HL-60 (cell line): Measurements from ENCODE around the gene ANKRD23.

Experiments used
- CTCF ChIP-seq: IDR thresholded peaks from one replicate; pipeline ENCODE4 v1.5.1; 2011; ENCODE audit warnings: low read length, control low read depth, inconsistent platforms; ENCODE audit not compliant: insufficient read depth
- POLR2AphosphoS5 ChIP-seq: IDR thresholded peaks from 2 replicates; pipeline ENCODE4 v1.6.1; 2012; ENCODE audit warnings: low read depth
- REST ChIP-seq: IDR thresholded peaks from 2 replicates; pipeline ENCODE4 v1.6.1; 2012; ENCODE audit warnings: low read depth; ENCODE audit not compliant: insufficient replicate concordance

GRCh38 chr2:96819876-96820511 is 23.8 kb downstream of the ANKRD23 start:
- TF ChIP-seq CTCF (no peak), POLR2AphosphoS5 (no peak), REST (no peak)
